AG10803 (cell line): Measurements from ENCODE around the gene CABP1.
"Not testable (repeated sequence)": the region's sequence is repeated elsewhere in the genome, so short reads cannot be mapped to it uniquely, and the experiment has no call there.

Experiments
- DNase-seq: peaks from one replicate; pipeline ENCODE4 v3.0.0; 2010; ENCODE audit warnings: low read depth
- H3K4me3 ChIP-seq: 2 replicates; pipeline ENCODE4 v1.5.1; 2011; ENCODE audit warnings: mild to moderate bottlenecking, low read length, control low read depth
- CTCF ChIP-seq: conservative IDR thresholded peaks from 2 replicates; pipeline ENCODE4 v1.5.1; 2011; ENCODE audit warnings: mild to moderate bottlenecking, low read length, control low read depth, inconsistent platforms

CABP1 gene

GRCh38 chr12:120661432-120661831 lies 21.0 kb downstream of the CABP1 start:
- TF ChIP-seq CTCF = no peak
- no peak for DNase-seq
- no peak overlapping the region for H3K4me3 ChIP-seq

DNA sequence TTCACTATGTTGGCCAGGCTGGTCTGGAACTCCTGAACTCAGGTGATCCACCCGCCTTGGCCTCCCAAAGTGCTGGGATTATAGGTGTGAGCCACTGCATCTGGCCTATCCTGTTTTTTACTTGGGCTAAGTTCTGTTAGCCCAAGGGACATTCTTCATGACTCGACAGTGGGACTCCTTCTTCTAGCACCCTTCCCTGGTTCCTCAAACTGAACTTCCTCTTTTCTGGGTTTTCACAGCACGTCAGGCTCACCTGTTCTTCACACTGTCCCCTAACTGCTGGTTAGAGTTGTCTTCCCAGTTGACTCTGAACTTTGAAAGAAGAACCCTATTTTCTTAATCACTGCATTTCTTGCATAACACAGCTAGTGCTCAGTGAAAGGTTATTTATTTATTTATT lies 22.5 kb downstream of the CABP1 start:
- H3K4me3 ChIP-seq = no peak overlapping the region
- no peak for TF ChIP-seq CTCF
- DNase-seq = no peak

GRCh38 chr12:120663741-120664140 lies 23.3 kb downstream of the CABP1 start:
- no peak for TF ChIP-seq CTCF
- no peak for DNase-seq
- no peak overlapping the region for H3K4me3 ChIP-seq

- TF ChIP-seq CTCF = no peak
- no peak for DNase-seq
Observed at GRCh38 chr12:120666571-120667390, 26.4 kb downstream of the CABP1 start.

DNA sequence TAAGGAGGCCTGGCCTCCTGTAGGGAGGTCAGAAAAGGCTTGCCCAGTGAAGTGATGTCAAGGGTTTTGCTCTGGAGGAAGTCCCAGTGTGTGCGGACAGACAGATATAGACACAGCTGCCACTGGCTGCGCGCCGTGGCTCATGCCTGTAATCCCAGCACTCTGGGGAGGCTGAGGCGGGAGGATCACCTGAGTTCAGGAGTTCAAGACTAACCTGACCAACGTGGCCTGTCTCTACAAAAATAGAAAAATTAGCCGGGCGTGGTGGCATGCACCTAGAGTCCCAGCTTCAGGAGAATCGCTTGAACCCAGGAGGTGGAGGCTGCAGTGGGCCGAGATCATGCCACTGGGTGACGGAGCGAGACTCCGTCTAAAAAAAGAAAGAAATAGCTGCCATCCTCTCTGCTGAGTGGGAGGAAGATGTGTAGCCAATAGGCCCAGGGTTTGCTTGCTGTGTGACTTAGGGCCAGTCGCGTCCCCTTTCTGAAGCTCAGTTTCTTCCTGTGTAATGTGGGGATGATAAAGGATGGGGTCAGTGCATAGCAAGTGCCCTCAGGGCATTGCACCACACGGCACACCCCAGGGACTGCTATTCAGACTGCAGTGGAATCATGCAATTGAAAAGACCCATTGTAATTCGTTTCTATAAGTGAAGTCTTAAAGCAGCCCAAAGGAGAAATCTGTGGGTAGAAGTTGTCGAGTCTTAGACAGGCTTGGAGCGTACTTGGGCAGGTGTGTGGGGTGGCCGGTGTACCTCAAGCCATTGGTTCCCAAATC lies 27.9 kb downstream of the CABP1 start:
- no peak overlapping the region for H3K4me3 ChIP-seq
- no peak for DNase-seq
- no peak for TF ChIP-seq CTCF

More at GRCh38 chr12:120666571-120667390, 26.4 kb downstream of the CABP1 start:
- no peak overlapping the region for H3K4me3 ChIP-seq

GRCh38 chr12:120668868-120669840 lies 28.7 kb downstream of the CABP1 start:
- H3K4me3 ChIP-seq = no peak overlapping the region

GRCh38 chr12:120670237-120670636 lies 29.8 kb downstream of the CABP1 start:
- H3K4me3 ChIP-seq, DNase-seq: not testable (repeated sequence)

More at GRCh38 chr12:120668868-120669840, 28.7 kb downstream of the CABP1 start:
- DNase-seq = peak; percentile 16
- no peak for TF ChIP-seq CTCF
